NT2/D1 (cell line): ENCODE data around the gene DNAI1.

Experiments
- SUZ12 ChIP-seq: IDR thresholded peaks from 2 replicates; pipeline ENCODE4 v1.6.1; 2011; ENCODE audit not compliant: insufficient read length, insufficient read depth; ENCODE audit errors: extremely low read depth
- ZNF274 ChIP-seq: IDR thresholded peaks from 2 replicates; pipeline ENCODE4 v1.6.1; 2011; ENCODE audit warnings: mild to moderate bottlenecking, low read depth, low read length

DNA sequence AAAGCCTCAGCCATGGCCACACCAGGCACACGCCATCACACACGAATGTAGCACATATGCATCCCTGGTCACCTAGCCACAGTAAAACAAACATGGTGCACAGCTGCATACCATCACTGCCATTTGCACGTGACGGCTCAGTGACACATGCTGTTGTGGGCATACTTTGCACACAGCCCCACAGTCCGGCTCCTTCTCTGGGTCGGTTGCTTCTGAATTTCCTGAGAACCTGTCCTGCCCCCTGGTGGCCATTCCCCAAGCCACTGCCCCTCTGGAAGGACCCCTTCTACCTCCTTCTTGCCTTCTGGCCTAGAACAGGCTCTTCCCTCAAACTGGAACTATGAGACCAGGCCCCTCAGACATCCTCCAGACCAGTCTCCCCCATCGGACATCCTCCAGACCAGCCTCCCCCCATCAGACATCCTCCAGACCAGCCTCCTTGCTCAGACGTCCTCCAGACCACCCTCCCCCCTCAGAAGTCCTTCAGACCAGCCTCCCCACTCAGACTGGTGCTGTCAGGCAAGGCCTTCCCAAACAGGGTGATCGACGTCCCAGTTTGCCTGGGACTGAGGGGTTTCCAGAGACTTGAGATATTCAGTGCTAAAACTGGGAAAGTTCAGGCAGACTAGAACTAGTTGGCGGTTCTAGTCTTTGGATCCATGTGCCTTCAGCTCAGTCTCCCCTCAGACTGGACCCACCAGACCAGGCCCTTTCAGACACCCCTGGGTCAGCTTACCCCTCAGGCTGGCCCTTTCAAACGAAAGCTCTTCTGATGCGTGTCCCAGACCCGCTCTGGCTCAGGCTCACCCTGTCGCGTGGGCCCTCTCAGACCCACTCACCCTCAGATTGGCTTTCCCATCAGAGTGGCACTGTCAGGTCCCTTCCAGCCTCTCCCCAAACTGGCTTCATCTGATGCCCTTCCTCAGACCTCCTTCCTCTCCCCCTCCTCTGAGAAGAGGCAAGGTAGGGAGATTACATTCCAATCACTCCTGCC is 88.5 kb downstream of the DNAI1 start:
- TF ChIP-seq SUZ12 (no peak), ZNF274 (no peak)
